Left ventricle myocardium superior (tissue), 1 donor: Measurements from ENCODE around the gene MOB3B. TPM values are rescaled to one million over a fixed set of nuclear protein-coding genes. Genes with fewer than 3 reads are reported as not detected.
A peak's percentile ranks its signal among the peaks of the same experiment; 100 is the strongest.
"Not testable (repeated sequence)": the region's sequence is repeated elsewhere in the genome, so short reads cannot be mapped to it uniquely, and the experiment has no call there.

Experiments
- ATAC-seq: fragments of 200-7000 bp; cut with Tn5 transposase; one replicate; pipeline ENCODE4 v1.9.1; 2020; ENCODE audit warnings: mild to moderate bottlenecking, moderate library complexity
- DNase-seq: peaks from one replicate; pipeline ENCODE4 v3.0.0-alpha.2; 2020
- intact Hi-C: fragments of 100-400 bp; cut with micrococcal nuclease; formaldehyde crosslinking; loops from one replicate; pipeline ENCODE4 v1.11.0; 2022
- total RNA-seq: library from RNA; stranded (reverse); fragmentation: NEBNext Ultra II Directional; extraction: Animal tissue kit (Norgen Biotek cat#: 25700); gene quantifications from one replicate; pipeline ENCODE4 v1.2.1, GENCODE V29; 2021
- donor health status: DM: no; HTN: yes; CAD: no; lungs with severe emphysema.

The MOB3B gene
- total RNA-seq, 1 donor from 2014 or later = 1.7 TPM

GRCh38 chr9:27466516-27466915 is 63.1 kb downstream of the MOB3B start:
- DNase-seq, intact Hi-C loops, ATAC-seq: not testable (repeated sequence)

DNA sequence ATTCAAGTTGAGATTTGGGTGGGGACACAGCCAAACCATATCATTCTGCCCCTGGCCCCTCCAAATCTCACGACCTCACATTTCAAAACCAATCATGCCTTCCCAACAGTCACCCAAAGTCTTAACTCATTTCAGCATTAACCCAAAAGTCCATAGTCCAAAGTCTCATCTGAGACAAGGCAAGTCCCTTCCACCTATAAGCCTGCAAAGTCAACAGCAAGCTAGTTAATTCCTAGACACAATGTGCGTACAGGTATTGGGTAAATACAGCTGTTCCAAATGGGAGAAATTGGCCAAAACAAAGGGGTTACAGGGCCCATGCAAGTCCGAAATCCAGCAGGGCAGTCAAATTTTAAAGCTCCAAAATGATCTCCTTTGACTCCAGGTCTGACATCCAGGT is 64.7 kb downstream of the MOB3B start:
- intact Hi-C loops, ATAC-seq, DNase-seq: not testable (repeated sequence)

GRCh38 chr9:27462846-27463245 is 66.8 kb downstream of the MOB3B start:
- intact Hi-C loops = no loop called here
- ATAC-seq (no peak), DNase-seq (no peak)

GRCh38 chr9:27462434-27462833 is 67.2 kb downstream of the MOB3B start:
- ATAC-seq = no peak
- intact Hi-C loops = no loop called here

GRCh38 chr9:27460226-27461023 is 69.2 kb downstream of the MOB3B start:
- intact Hi-C loops = no loop called here
- ATAC-seq = peak; percentile 28
- DNase-seq = no peak

More at GRCh38 chr9:27462434-27462833, 67.2 kb downstream of the MOB3B start:
- no peak for DNase-seq

DNA sequence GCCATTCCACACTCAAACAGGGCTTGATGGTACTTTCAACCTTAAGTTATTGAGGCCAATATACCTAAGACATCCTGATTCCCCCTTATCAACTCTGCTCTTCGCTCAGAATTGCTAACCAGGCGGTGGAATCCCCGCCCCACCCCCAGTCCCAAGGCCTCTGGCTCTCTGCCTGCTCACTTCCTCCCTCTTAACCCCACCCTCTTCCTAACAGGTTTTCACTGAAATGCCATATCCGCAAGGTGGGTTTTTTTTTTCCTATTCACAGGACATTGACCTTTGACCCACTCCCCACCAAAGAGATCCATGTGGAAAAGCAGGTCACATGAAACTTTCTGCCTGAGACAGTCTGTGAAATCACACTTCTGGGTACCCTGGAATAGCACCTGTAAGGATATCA is 72.2 kb downstream of the MOB3B start:
- ATAC-seq (peak; percentile 52), DNase-seq (peak; percentile 35)
- intact Hi-C loops = no loop called here

DNA sequence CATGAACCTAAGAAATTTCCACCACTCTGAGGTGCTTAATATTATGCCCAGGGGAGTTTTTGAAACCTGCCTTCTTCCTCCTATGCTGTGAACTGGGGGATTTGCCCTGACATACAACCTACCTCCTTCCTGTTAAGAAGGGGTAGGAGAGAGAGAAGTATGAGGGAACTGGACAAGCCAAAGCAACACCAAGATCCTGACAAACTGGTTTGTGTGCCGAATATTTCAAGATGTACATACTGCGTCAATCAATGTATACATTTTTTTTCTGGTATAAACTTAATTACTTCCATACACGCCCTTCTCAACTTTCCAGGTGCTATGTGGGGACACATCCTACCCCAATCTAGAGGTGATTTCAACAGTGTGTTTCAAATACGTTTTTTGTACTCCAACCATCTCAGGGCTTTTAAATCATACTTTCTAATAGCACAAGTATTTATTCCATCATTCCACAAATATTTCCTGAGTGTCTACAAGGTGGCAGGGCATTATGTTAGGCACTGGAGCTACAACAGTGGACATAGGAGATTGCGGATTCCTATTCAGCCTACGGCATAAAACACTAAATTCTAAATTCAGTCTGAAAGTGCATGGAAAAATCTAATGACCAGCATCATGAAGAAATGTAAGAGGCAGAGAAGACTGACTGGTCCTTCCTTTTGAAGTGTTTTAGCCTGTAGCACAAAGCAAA is 75.6 kb downstream of the MOB3B start:
- DNase-seq = no peak
- intact Hi-C loops = no loop called here
- ATAC-seq = no peak

DNA sequence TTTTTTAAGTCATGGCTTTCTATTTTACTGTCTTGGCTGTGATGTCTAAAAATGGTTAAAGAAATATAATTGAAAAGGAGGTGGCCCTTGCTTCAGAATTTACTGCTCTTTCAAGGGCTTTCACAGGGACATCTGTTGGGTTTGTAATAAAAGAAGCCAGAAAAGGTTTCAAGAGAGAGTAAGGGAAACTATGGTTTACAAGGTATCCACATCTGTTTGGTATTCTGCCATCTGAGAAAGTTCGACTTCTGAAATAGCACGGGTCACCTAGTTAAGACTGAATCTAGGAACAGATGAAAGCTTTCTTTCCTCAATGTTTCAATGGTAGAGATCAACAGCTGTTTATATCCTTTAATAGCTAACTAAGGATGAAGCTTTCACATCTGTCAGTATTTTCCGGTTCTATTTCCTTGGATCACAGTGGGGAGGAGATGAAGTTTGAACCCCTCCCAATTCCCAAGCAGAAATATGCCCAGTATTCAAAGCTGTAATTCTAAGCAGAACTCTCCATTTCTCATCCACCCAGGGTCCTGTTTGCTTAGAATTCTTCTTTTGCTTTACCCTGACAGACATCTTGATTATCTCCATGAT is 78.3 kb downstream of the MOB3B start:
- no peak for ATAC-seq
- no peak for DNase-seq
- intact Hi-C loops = no loop called here

GRCh38 chr9:27450752-27451151 is 78.9 kb downstream of the MOB3B start:
- ATAC-seq (no peak), DNase-seq (no peak)
- intact Hi-C loops = no loop called here

DNA sequence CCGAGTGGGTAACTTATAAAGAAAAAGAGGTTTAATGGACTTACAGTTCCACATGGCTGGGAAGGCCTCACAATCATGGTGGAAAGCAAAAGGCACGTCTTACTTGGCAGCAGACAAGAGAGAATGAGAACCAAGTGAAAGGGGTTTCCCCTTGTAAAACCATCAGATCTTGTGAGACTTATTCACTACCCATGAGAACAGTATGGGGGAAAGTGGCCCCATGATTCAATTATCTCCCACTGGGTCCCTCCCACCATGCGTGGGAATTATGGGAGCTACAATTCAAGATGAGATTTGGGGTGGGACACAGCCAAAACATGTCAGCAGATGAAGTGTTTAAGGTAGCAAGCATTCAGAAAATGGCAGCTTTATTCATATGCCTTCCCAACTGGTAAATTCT is 81.3 kb downstream of the MOB3B start:
- intact Hi-C loops, ATAC-seq, DNase-seq: not testable (repeated sequence)

DNA sequence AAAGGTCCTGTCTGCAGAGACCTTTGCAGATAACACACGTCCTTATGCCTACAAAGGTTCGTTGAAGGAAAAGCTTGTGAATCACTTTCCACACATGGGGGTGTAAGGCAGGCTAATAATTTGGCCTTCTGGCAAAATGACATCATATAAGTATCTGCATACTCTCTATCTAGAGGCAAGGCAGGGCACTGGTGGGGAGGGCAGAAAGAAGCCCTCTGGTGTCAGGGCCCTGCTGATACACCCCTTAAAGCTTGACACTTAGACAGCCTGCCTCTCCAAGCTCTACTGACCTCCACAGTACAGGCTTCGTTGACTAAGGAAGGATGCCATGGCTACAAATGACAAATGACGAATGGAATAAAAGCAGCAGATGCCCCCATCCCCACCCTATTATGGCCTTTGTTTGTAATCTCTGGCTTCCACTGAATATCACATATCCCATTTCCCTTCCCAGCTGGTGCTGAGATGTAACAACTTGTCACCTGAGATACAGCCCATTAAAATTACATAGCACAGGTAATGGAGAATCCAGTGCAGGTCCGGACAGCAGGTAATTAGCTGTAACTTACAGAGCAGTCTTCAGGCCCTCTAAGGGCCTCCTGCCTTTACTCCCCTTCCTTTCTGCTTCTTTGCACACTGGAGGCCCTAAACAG is 82.5 kb downstream of the MOB3B start:
- DNase-seq = no peak
- intact Hi-C loops = no loop called here
- ATAC-seq = no peak

GRCh38 chr9:27445688-27446087 is 83.9 kb downstream of the MOB3B start:
- intact Hi-C loops = no loop called here
- no peak for ATAC-seq
- no peak for DNase-seq

- intact Hi-C loops = no loop called here
- no peak for ATAC-seq
- DNase-seq = no peak
Measured at GRCh38 chr9:27445057-27445595, 84.5 kb downstream of the MOB3B start.

DNA sequence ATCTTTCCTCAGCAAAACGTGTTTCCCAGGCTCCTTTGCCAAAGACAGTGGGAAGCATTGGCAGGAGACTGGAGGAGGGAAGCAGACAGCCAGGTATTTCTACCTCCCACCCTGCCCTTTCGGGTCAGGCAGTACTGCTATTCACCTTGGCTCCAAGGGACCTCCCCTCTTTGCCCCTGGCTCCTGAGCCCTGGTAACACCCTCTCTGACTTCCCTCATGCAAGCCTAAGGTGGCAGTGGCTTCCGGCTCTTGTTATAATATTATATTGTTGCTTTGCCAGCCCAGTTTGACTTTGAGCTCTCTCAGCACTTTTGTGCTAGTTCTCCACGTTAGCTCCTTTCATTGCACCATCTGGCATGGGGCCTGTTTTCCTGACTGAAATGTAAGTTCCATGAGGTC is 87.2 kb downstream of the MOB3B start:
- ATAC-seq = no peak
- intact Hi-C loops = no loop called here
- DNase-seq = no peak

- intact Hi-C loops = no loop called here
- no peak for ATAC-seq
- no peak for DNase-seq
Measured at GRCh38 chr9:27441741-27442070, 87.9 kb downstream of the MOB3B start.

DNA sequence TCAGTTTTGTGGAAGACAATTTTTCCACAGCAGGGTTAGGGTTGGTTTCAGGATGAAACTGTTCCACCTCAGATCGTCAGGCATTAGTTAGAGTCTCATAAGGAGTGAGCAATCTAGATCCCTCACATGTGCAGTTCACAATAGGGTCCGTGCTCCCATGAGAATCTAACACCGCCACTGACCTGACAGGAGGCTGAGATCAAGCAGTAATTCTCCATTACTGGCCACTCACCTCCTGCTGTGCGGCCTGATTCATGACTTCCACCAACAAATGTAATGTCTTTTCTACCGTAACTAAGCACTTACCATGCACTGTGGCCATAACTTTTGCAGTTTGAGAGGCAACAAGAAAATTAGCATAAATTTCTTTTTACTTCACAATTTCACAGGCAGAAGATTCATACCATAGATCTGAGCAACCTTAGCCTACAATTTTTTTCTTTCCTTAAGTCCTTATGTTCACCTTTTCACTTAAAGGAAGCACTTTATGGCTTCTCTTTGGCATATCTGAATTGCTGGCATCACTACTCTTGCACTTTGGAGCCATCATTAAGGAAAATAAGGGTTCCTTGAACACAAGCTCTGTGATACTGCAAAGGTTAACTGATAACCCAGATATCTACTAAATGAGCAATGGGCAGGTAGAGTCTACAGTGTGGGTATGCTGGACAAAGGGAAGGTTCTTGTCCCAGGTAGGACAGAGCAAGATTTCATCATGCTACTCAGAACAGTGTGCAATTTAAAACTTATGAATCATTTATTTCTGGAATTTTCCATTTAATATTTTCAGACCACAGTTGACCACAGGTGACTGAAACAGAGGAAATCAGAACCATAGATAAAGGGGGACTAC is 88.5 kb downstream of the MOB3B start:
- no peak for DNase-seq
- intact Hi-C loops = no loop called here
- ATAC-seq = no peak

DNA sequence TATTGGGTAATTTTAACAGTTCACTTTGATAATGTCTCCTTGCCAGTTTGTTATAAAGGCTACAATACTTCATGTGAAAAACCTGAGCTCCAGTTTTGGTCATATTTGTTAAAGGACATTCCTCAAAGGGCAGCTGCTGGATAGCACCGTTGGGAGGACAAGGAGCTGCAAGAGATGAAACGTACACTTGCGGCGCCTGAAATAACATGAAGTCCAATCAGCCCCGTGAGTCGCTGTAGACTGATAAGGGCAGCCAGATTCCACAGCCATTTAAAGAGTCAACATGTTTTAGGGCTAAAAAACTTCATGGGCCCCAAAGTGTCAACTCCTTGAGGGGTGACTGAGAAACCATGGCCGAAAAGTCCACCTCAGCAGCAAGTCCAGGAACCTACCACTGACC is 91.1 kb downstream of the MOB3B start:
- intact Hi-C loops = no loop called here
- ATAC-seq (peak; percentile 31), DNase-seq (no peak)

- intact Hi-C loops = no loop called here
- ATAC-seq = peak; percentile 51
Measured at GRCh38 chr9:27437652-27438373, 91.8 kb downstream of the MOB3B start.

More at GRCh38 chr9:27437652-27438373, 91.8 kb downstream of the MOB3B start:
- no peak for DNase-seq
